Upper lobe of left lung (tissue), 6 donors: ENCODE data around the gene SVIL. TPM values are rescaled to one million over a fixed set of nuclear protein-coding genes. Genes with fewer than 3 reads are reported as not detected.
"Not testable (repeated sequence)": the region's sequence is repeated elsewhere in the genome, so short reads cannot be mapped to it uniquely, and the experiment has no call there.

Experiments used
- ATAC-seq, 2 donors: fragments of 200-7000 bp; cut with Tn5 transposase; one replicate each; pipeline ENCODE4 v1.9.1; 2022; ENCODE audit warnings: mild to moderate bottlenecking in 2 of 2, moderate library complexity in 2 of 2; ENCODE audit not compliant: low FRiP score in 2 of 2
- DNase-seq, 2 donors: peaks; one replicate each; pipeline ENCODE4 v3.0.0-alpha.2; 2019 to 2020
- H3K27ac ChIP-seq, 4 donors: fragments of 200-600 bp; sonication (generic); one replicate each; pipeline ENCODE4 v1.5.1; 2016 to 2019
- H3K27me3 ChIP-seq, 4 donors: fragments of 200-600 bp; sonication (generic); one replicate each; pipeline ENCODE4 v1.5.1; 2017 to 2019
- H3K36me3 ChIP-seq, 4 donors: fragments of 200-600 bp; sonication (generic); one replicate each; pipeline ENCODE4 v1.5.1; 2016 to 2019
- H3K4me1 ChIP-seq, 4 donors: fragments of 200-600 bp; sonication (generic); one replicate each; pipeline ENCODE4 v1.5.1; 2018 to 2019
- H3K4me3 ChIP-seq, 4 donors: fragments of 200-600 bp; sonication (generic); one replicate each; pipeline ENCODE4 v1.5.1; 2017 to 2019; ENCODE audit warnings: mild to moderate bottlenecking in 2 of 4, moderate library complexity in 1 of 4
- H3K9me3 ChIP-seq, 4 donors: fragments of 200-600 bp; sonication (generic); one replicate each; pipeline ENCODE4 v1.5.1; 2018 to 2019
- EP300 ChIP-seq, 4 donors: sonication (generic); formaldehyde crosslinking; IDR thresholded peaks; one replicate each; pipeline ENCODE4 v1.5.1; 2017; ENCODE audit warnings: antibody characterized with exemption in 4 of 4, control low read depth in 2 of 4
- POLR2A ChIP-seq, 4 donors: fragments of 450-650 bp; IDR thresholded peaks; one replicate each; pipeline ENCODE4 v1.5.1; 2016 to 2017; ENCODE audit warnings: antibody characterized with exemption in 4 of 4, mild to moderate bottlenecking in 2 of 4
- POLR2AphosphoS5 ChIP-seq, 2 donors: sonication (generic); formaldehyde crosslinking; IDR thresholded peaks; one replicate each; pipeline ENCODE4 v1.5.1; 2017; ENCODE audit warnings: antibody characterized with exemption in 2 of 2
- WGBS, 2 donors: methylation state at CpG; one replicate each; pipeline ENCODE4 v1.1.5; 2017 to 2018; 5-methylcytosine and 5-hydroxymethylcytosine counted together
- total RNA-seq, 6 donors: library from RNA; depleted of rRNA in 4 of 6; stranded (reverse); fragments of >200 nt in 4 of 6; gene quantifications; one replicate each; pipeline versions ENCODE4 v1.1.0 to v1.2.1, GENCODE V29; 2016 to 2021
- TF ChIP-seq, protein P1 (sequence below), 6 experiments: fragments of 450-650 bp in 4 of 6; fragments of 200-600 bp in 2 of 6; sonication (generic) in 2 of 6; IDR thresholded peaks; one replicate each; pipeline ENCODE4 v1.5.1; 2016 to 2019; ENCODE audit warnings: antibody characterized with exemption in 6 of 6
- donor health status: DM: no; HTN: no; CAD: no; lungs with moderate emphysema.
- donor health status: DM: no; HTN: yes; CAD: no; lungs with severe emphysema.

SVIL gene
- total RNA-seq, 6 donors from 2014 or later = 65.5 to 137 (median 105) TPM

GRCh38 chr10:29553544-29554250 is 81.1 kb downstream of the SVIL start:
- Histone ChIP-seq H3K4me3 (no peak overlapping the region), H3K9me3 (no peaks in the 10 kb centered on the region), H3K4me1 (no peaks in the 10 kb centered on the region), H3K27ac (no peak overlapping the region), H3K36me3 (peaks cover 3 to 45% (median 30%) of the 10 kb centered on the region in 4 donors), H3K27me3 (no peaks in the 10 kb centered on the region)
- 83 to 95% methylated on average over 11 to 13 of the region's 13 CpGs for WGBS, 2 donors
- DNase-seq (no peak), ATAC-seq (no peak)
- TF ChIP-seq POLR2AphosphoS5 (IDR thresholded peaks at IDR 0.05) = no peak
- TF ChIP-seq EP300 (IDR thresholded peaks at IDR 0.05) = no peak
- no peak for TF ChIP-seq POLR2A (IDR thresholded peaks at IDR 0.05)
- TF ChIP-seq, protein P1, sequence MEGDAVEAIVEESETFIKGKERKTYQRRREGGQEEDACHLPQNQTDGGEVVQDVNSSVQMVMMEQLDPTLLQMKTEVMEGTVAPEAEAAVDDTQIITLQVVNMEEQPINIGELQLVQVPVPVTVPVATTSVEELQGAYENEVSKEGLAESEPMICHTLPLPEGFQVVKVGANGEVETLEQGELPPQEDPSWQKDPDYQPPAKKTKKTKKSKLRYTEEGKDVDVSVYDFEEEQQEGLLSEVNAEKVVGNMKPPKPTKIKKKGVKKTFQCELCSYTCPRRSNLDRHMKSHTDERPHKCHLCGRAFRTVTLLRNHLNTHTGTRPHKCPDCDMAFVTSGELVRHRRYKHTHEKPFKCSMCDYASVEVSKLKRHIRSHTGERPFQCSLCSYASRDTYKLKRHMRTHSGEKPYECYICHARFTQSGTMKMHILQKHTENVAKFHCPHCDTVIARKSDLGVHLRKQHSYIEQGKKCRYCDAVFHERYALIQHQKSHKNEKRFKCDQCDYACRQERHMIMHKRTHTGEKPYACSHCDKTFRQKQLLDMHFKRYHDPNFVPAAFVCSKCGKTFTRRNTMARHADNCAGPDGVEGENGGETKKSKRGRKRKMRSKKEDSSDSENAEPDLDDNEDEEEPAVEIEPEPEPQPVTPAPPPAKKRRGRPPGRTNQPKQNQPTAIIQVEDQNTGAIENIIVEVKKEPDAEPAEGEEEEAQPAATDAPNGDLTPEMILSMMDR (IDR thresholded peaks at IDR 0.05) = no peak

DNA sequence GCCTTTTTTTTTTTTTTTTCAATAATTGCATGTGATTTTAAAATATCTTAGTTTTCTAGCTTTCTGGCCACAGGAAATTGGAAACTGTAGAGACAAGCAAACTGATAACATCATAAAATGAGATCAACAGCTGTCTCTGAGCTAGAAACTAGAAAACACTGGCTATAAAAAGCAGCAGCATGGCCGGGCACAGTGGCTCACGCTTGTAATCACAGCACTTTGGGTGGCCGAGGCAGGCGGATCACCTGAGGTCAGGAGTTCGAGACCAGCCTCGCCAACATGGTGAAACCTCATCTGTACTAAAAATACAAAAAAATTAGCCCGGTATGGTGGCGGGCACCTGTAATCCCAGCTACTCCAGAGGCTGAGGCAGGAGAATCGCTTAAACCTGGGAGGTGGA is 81.7 kb downstream of the SVIL start:
- peaks cover 3 to 45% (median 30%) of the 10 kb centered on the region in 4 donors for H3K36me3 ChIP-seq
- DNase-seq, H3K4me3 ChIP-seq, H3K27ac ChIP-seq, H3K27me3 ChIP-seq, H3K9me3 ChIP-seq, ATAC-seq, H3K4me1 ChIP-seq: not testable (repeated sequence)
- WGBS, 2 donors = 95 to 100% methylated on average over 9 of the region's 9 CpGs

DNA sequence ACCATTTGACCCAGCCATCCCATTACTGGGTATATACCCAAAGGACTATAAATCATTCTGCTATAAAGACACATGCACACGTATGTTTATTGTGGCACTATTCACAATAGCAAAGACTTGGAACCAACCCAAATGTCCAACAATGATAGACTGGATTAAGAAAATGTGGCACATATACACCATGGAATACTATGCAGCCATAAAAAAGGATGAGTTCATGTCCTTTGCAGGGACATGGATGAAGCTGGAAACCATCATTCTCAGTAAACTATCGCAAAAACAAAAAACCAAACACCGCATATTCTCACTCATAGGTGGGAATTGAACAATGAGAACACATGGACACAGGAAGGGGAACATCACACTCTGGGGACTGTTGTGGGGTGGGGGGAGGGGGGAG is 85.3 kb downstream of the SVIL start:
- DNase-seq, H3K27me3 ChIP-seq, H3K4me3 ChIP-seq, H3K27ac ChIP-seq, H3K9me3 ChIP-seq, ATAC-seq, H3K4me1 ChIP-seq: not testable (repeated sequence)
- peaks cover 3 to 48% (median 28%) of the 10 kb centered on the region in 4 donors for H3K36me3 ChIP-seq
- WGBS, 2 donors = 89% methylated on average over 3 of the region's 3 CpGs; no CpG with 5 or more reads in 1 of the 2 donors

DNA sequence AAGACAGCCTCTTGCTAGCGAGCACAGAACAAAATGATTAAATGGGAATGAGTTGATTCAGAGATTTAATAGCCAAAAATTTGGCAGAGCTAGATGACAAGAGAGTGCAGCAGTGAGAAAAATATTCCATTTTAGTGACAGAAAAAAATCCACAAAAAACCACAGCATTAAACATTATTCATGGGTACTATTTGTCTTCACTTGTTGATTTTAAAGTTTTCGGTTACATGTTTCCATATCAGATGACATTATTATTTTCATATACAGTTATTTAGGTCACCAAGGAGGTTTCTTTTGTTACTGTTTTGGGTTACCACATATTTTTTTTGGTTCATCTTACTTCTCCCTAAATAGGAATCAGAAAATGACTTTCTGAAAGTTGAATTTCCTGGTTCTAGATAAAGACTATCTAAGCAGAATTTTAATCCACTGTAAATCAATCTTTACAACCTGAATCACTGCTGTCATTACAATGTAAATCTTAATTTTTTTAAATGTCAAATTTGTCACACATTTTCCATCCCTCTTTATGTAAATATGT is 87.9 kb downstream of the SVIL start:
- no peaks in the 10 kb centered on the region for H3K4me1 ChIP-seq
- TF ChIP-seq, protein P1 (IDR thresholded peaks at IDR 0.05) = no peak
- TF ChIP-seq POLR2A (IDR thresholded peaks at IDR 0.05) (no peak), POLR2AphosphoS5 (IDR thresholded peaks at IDR 0.05) (no peak), EP300 (IDR thresholded peaks at IDR 0.05) (no peak)
- DNase-seq (no peak), ATAC-seq (no peak)
- H3K4me3 ChIP-seq = no peak overlapping the region
- H3K27me3 ChIP-seq = no peaks in the 10 kb centered on the region
- no peak overlapping the region for H3K27ac ChIP-seq
- WGBS, 2 donors = 85 to 93% methylated on average over 2 of the region's 2 CpGs
- peaks cover 3 to 25% (median 16%) of the 10 kb centered on the region in 4 donors for H3K36me3 ChIP-seq
- no peaks in the 10 kb centered on the region for H3K9me3 ChIP-seq

- H3K27me3 ChIP-seq = no peaks in the 10 kb centered on the region
- no peak for DNase-seq
- no peak for ATAC-seq
- TF ChIP-seq, protein P1 (IDR thresholded peaks at IDR 0.05) = no peak
- TF ChIP-seq POLR2AphosphoS5 (IDR thresholded peaks at IDR 0.05) = no peak
- TF ChIP-seq POLR2A (IDR thresholded peaks at IDR 0.05) = no peak
- no peak for TF ChIP-seq EP300 (IDR thresholded peaks at IDR 0.05)
- no peaks in the 10 kb centered on the region for H3K4me1 ChIP-seq
- H3K36me3 ChIP-seq = peaks cover 0 to 8% (median 2%) of the 10 kb centered on the region in 4 donors
- no peak overlapping the region for H3K4me3 ChIP-seq
- no peak overlapping the region for H3K27ac ChIP-seq
- WGBS, 2 donors = 97 to 100% methylated on average over 3 to 5 of the region's 5 CpGs
- no peaks in the 10 kb centered on the region for H3K9me3 ChIP-seq
Observed at GRCh38 chr10:29545122-29545521, 89.6 kb downstream of the SVIL start.

- ATAC-seq (no peak), DNase-seq (no peak)
- TF ChIP-seq POLR2AphosphoS5 (IDR thresholded peaks at IDR 0.05) (no peak), POLR2A (IDR thresholded peaks at IDR 0.05) (no peak), EP300 (IDR thresholded peaks at IDR 0.05) (no peak)
- TF ChIP-seq, protein P1 (IDR thresholded peaks at IDR 0.05) = no peak
- no peak overlapping the region for H3K4me3 ChIP-seq
- H3K4me1 ChIP-seq = no peaks in the 10 kb centered on the region
- H3K9me3 ChIP-seq = no peaks in the 10 kb centered on the region
- H3K27me3 ChIP-seq = no peaks in the 10 kb centered on the region
- no peak overlapping the region for H3K27ac ChIP-seq
- H3K36me3 ChIP-seq = peaks cover 0 to 6% (median 0%) of the 10 kb centered on the region in 4 donors
Observed at GRCh38 chr10:29543715-29544114, 91.1 kb downstream of the SVIL start.
